Progenitor cell of endocrine pancreas (in vitro differentiated cells): Measurements from ENCODE around the gene CPSF7. TPM values are rescaled to one million over a fixed set of nuclear protein-coding genes. Genes with fewer than 3 reads are reported as not detected.

Experiments
- DNase-seq: peaks from one replicate; pipeline ENCODE4 v3.0.0; 2021; ENCODE audit warnings: low spot score; ENCODE audit not compliant: unreplicated experiment
- H3K27ac Mint-ChIP-seq: 2 replicates; pipeline ENCODE4 v1.8.0; 2021; ENCODE audit warnings: mild to moderate bottlenecking, moderate library complexity, mixed read lengths
- H3K27me3 Mint-ChIP-seq: 2 replicates; pipeline ENCODE4 v1.8.0; 2021; ENCODE audit warnings: mixed read lengths
- H3K36me3 Mint-ChIP-seq: 2 replicates; pipeline ENCODE4 v1.8.0; 2022; ENCODE audit warnings: mixed read lengths; ENCODE audit not compliant: insufficient read depth
- H3K4me1 Mint-ChIP-seq: 2 replicates; pipeline ENCODE4 v1.8.0; 2021; ENCODE audit warnings: low read depth, mixed read lengths
- H3K4me3 Mint-ChIP-seq: 2 replicates; pipeline ENCODE4 v1.8.0; 2021; ENCODE audit warnings: low read depth, mild to moderate bottlenecking, moderate library complexity, mixed read lengths
- H3K9me3 Mint-ChIP-seq: 2 replicates; pipeline ENCODE4 v1.8.0; 2021; ENCODE audit warnings: low read depth, mixed read lengths
- total RNA-seq: library from RNA; stranded (reverse); gene quantifications from 2 replicates; pipeline ENCODE4 v1.2.1, GENCODE V29; 2021
- TF ChIP-seq, protein P1 (sequence below): fragments of 200-600 bp; sonication (generic); IDR thresholded peaks from one replicate; pipeline ENCODE4 v1.5.0; 2021; ENCODE audit warnings: antibody characterized with exemption, mild to moderate bottlenecking; ENCODE audit not compliant: unreplicated experiment

Gene CPSF7
- total RNA-seq, 1 donor from 2014 or later, result 134 TPM

DNA sequence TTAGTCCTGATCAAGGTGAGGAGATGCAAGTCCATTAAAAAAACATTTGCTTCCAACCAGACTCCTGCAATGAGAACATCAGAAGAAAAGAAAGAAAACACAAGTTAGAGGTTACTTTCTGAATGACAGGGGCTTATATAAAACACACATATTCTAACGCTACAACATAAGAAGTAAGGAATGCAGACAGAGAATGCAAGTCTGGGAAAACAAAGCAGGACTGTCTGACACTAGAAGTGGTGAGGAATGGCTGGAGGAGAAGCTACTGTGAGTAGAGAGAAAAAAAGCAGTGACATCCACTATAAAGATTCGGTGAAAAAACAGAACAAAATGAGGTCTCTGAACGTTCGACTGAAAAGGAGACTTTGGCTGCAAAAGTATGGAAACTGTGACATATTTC, 25.1 kb downstream of the CPSF7 start:
- Mint-ChIP-seq H3K4me3 (no peak overlapping the region), H3K27ac (no peak overlapping the region), H3K4me1 (no peaks in the 10 kb centered on the region), H3K9me3 (no peaks in the 10 kb centered on the region), H3K27me3 (no peaks in the 10 kb centered on the region), H3K36me3 (peaks cover 17% of the 10 kb centered on the region)
- no peak for DNase-seq
- TF ChIP-seq, protein P1, sequence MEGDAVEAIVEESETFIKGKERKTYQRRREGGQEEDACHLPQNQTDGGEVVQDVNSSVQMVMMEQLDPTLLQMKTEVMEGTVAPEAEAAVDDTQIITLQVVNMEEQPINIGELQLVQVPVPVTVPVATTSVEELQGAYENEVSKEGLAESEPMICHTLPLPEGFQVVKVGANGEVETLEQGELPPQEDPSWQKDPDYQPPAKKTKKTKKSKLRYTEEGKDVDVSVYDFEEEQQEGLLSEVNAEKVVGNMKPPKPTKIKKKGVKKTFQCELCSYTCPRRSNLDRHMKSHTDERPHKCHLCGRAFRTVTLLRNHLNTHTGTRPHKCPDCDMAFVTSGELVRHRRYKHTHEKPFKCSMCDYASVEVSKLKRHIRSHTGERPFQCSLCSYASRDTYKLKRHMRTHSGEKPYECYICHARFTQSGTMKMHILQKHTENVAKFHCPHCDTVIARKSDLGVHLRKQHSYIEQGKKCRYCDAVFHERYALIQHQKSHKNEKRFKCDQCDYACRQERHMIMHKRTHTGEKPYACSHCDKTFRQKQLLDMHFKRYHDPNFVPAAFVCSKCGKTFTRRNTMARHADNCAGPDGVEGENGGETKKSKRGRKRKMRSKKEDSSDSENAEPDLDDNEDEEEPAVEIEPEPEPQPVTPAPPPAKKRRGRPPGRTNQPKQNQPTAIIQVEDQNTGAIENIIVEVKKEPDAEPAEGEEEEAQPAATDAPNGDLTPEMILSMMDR, result no peak

DNA sequence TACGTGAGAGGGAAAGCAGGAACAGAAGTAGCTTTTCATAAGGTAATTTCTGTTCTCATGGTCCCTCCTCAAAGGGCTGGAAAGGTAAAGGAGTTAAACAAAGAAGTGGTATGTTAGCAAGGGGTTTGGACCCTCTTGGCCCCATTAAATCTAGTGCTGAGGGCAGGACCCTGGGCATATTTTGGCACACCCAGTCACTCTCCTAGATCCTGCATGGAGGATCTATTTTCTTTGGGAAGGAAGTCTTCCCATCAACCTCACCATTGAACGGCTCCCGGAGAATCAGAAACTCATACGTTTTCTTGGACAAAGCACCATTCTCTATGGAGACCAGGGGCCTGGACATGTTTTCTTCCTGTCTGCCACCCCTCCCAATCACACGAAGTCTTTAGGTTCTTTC, 25.7 kb downstream of the CPSF7 start:
- Mint-ChIP-seq H3K9me3 (no peaks in the 10 kb centered on the region), H3K27ac (no peak overlapping the region), H3K4me3 (no peak overlapping the region), H3K36me3 (peaks cover 17% of the 10 kb centered on the region), H3K4me1 (no peaks in the 10 kb centered on the region), H3K27me3 (no peaks in the 10 kb centered on the region)
- DNase-seq, result no peak
- TF ChIP-seq, protein P1, result no peak

DNA sequence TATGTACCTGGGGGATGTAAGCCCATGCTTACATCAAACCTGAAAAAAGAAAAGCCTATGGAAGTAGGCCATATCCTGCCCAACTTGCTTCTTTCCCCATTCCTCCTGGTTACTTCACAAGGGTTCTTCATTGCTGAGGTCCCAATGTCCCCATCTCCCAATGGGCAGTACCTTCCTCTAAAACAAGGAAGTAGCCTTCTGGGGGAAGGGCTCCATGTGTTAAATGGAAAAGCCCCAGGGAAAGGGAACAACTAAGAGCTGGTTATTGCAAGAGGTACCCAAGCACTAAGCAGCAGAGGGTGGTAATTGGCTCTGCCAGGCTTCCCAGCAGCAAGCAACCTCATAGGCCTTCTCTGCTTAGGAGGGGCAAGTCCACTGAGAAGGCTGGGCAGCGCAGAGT, 26.1 kb downstream of the CPSF7 start:
- Mint-ChIP-seq H3K4me3 (no peak overlapping the region), H3K36me3 (peaks cover 19% of the 10 kb centered on the region), H3K9me3 (no peaks in the 10 kb centered on the region), H3K27ac (no peak overlapping the region), H3K4me1 (no peaks in the 10 kb centered on the region), H3K27me3 (no peaks in the 10 kb centered on the region)
- TF ChIP-seq, protein P1, result no peak
- no peak for DNase-seq

DNA sequence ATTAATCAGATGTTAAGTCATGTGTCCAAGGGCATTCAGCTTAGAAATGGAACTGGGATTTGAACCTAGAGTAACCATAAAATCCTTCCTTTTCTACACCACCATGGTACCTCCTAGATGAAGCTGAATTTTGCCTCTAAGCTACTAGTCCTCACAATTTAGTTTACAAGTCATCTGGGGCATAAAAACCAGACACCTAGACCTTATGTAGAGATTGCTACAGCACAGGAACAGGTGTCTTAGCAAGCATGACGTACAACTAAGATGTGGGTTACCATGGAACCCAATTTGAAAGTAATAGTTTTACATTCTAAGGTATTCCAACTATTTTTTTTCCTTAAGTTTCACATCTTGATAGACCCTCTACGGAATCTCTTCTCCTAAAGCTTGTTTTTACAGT, 28.2 kb downstream of the CPSF7 start:
- no peak for DNase-seq
- H3K27ac Mint-ChIP-seq, result no peak overlapping the region
- TF ChIP-seq, protein P1, result no peak
- no peaks in the 10 kb centered on the region for H3K4me1 Mint-ChIP-seq
- H3K4me3 Mint-ChIP-seq, result no peak overlapping the region
- no peaks in the 10 kb centered on the region for H3K27me3 Mint-ChIP-seq
- no peaks in the 10 kb centered on the region for H3K9me3 Mint-ChIP-seq
- peaks cover 21% of the 10 kb centered on the region for H3K36me3 Mint-ChIP-seq

DNA sequence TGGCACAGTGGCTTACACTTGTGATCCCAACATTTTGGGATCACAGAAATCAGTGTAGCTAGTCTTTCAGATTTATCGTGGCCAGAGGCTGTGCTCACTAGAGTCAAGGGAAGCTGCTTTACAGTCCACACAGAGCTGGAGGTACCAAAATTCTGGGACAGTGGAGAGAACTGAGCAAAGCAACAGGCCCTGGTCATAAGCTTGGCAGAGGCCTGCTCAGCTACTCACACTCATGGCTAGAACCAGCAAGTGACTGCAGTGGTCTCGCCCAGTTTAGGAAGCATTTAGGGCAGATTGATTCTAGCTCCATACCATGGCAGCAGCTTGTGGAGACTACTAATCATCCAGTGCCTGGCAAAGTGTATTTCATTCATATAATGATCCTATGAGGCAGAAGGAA, 28.6 kb downstream of the CPSF7 start:
- no peak for DNase-seq
- Mint-ChIP-seq H3K9me3 (no peaks in the 10 kb centered on the region), H3K27ac (peak overlapping the region; percentile 75), H3K36me3 (peaks cover 21% of the 10 kb centered on the region), H3K4me3 (no peak overlapping the region), H3K27me3 (no peaks in the 10 kb centered on the region), H3K4me1 (no peaks in the 10 kb centered on the region)
- TF ChIP-seq, protein P1, result no peak
